ENCODE results near the gene ABCC4.

ABCC4 gene

DNA sequence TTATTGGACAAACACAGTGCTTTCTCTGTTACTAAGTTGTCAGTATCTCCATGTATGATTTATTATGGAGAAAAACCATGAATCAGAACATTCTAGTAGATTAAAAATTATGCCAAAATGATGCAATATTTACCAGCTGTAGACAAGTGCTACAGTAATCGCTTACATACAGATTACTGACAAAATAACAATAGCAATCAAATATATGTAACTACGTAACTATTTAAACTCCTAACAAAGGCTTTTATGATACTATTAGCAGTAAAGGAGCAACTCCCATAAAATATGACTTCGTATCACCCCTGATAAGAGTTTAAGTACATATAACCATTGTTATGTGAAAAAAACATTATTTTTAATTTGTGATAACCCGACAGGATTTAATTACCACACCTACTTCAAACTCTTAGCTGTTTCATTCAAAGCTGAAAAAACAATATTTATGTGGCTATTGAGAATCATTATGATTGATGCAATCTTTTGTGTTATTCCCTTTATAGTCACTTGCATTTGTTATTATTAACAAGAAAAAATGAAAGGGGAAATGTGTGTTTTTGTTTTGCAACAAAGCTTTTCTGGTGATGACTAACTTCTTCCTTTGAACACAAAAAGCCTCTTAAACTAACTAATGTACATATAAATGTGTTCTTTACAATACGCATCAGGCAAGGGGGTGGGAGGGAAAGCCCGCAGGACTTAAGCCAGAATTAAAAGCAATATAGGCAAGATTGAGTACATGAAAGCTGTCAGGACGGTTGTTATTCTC is 147.4 kb downstream of the ABCC4 start:
- DNase-seq, result no peak

DNA sequence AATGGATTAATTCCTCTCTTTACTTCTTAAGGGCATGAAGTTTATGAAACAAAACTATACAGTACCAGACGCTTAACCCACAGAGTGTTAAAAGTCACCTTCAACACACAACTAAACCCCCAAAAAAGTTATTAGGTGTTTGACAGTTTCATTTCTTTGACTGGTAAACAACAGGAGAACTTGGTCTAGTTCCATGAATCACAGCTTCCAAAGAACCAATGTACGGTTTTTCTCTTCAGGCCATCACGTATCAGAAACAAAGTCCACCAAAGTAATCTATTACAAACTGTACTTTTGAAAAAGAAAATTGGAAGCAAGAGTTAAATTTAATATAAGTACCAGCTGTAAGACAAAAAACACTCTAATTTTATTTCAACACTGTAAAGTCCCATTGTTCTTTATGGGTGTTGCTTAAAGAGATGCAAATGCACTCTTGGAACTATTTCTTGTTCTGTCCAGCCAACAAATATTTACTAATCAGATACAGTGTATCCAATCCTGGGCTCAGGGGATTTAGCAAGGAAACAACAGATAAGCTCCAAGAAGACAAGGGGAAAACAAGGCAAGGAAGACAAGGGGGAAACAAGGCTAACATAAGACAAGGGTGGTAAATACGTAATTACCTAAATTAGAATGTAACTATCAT is 149.2 kb downstream of the ABCC4 start:
- no peak for DNase-seq

DNA sequence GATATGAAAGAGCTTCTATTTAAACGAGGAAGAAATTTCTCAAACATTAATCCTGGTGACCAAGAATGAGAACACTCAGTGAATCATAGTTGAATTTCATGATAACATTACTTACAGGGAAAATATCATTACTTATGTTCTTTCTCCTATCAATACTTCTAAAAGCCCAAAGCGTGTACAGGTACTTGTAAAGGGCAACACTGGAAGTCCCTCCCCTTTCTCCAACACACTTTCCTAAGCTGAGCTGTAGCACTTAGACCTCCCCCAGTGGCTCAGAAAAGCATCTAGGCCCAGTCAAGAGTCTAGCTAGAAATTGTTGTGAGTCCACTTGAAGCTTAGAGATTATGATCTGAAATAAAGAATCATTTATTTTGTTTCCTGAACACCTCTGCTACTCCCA is 150.7 kb downstream of the ABCC4 start:
- DNase-seq, result no peak

DNA sequence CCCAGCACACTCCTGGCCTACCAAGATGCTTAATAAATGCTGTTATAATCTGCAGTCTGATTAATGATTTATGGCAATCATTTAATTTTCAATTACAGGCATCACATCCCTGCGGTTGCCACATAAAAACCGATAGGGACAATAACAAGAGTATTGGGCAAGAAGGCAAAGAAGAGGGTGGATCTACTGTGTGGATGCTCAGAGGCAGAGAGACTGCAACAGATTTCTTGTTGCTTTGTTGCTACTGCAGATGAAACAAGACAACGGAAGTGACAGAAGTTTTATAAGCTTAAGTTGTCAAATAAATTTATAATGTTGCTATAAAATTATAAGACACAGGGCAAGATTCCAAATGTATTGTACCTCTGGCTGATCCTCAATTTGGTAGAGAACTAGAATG is 154.8 kb downstream of the ABCC4 start:
- no peak for DNase-seq

DNA sequence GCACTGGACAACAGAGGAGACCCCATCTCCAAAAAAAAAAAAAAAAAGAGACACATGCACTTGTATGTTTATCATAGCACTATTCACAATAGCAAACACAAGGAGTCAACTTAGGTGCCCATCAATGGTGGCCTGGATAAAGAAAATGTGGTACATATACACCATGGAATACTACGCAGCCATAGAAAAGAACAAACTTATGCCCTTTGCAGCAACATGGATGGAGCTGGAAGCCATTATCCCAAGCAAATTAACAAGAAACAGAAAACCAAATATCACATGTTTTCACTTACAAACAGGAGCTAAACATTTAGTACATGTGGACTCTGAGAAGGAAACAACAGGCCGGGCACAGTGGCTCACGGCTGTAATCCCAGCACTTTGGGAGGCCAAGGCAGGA is 155.7 kb downstream of the ABCC4 start:
- no peak for DNase-seq

DNA sequence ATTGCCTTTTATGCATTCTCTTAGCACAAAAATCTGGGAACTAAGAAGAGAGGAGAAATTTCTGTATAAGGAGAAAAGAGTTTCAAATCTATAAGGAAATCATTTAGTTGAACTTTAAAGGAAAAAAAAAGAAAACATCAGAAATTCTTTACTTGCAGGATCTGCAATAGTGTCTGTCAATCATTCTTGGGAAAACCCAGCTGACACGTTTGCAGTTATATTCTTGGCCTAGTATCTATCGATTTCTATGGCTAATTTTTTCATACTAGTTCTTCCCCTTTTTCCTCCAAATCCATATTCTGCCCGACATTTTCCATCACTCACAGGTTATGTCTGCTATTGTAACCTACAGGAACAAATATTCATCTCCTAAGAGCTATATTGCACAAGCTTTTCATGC is 160.7 kb downstream of the ABCC4 start:
- no peak for DNase-seq

DNA sequence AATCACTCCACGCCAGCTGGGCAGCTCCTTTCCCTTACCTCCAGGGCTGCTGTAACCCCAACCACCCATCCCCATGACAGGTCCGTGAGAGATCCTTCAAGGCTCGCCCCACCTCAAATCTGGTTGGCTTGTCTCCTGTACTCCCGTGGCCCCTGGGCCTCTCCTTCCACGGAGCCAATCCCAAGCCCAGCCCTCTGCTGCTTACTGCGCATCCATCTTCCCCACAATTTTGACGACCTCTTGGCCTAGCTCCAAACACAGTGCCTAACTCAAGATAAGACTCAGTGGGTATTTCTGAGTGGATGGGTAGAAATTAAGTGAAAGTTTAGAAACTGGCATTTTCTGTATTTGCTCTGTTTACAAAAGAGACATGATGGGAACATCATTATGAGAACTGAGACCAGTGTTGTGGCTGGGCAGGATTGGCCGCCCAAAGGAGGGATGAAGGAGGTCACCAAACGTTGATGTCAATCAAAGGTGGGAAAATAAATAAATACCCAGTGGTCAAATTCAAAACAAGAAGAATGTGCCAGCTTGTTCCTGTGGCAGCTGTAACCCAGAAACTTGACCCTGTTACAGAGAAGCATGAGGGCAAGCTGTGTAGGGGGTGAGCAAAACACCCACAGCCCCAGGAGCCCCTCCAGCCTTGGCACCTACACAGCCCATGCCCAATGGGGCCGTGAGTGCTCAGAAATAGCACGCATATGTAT is 162.2 kb downstream of the ABCC4 start:
- no peak for DNase-seq

DNA sequence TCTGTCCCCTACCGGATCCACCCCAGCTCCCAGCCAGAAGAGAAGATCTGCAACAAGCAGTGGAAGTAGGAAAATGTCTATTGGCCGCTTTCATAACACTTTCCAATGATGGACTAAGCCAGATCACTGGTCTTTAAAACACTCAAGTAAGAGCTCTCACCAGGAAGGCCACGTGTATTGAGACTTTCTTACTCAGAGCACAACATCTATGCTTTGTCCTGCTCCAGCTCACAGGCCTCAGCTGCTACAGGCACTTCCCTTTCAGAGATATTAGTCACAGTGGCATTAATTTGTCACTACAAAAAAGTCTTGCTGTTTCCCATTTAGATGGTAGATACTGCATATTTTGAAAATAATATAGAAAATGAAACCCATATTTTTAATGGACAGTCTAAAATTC is 164.2 kb downstream of the ABCC4 start:
- no peak for DNase-seq

DNA sequence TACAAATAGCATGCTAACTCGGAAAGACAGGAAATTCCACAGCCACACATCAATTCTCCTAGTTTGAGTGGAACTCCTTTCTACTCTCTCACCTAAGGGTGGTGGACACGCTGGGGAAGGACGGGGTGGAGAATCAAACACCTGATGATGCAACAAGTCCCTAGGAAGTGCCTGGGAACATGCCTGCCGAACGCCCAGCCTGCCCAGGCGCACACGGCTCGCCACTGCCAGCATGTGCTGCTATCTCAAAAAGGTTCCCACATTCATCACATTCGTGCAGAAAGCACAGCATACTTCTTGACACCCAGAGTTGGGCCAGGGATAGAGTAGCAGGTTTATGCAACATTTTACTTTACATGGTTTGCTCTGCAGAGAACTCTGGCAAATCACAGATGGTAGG is 164.6 kb downstream of the ABCC4 start:
- no peak for DNase-seq

DNA sequence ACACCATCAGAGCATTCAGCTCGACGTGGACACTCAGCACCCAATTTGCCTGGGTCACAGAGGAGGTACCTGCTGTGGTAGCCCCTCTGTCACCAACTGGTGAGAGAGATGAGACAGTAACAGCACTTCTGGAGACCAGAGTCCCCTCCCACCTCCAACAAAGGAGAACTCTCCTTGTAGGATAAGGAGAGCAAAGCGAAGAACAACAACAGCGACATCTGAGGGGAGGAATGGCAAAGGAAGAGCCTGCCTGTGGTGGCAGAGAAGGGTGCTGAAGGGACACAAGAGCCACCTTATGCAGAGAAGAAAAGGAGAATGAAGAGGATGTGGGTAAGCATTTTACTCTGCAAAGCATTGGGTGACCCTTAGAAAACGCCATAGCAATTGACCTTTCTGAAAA is 167.8 kb downstream of the ABCC4 start:
- no peak for DNase-seq

DNA sequence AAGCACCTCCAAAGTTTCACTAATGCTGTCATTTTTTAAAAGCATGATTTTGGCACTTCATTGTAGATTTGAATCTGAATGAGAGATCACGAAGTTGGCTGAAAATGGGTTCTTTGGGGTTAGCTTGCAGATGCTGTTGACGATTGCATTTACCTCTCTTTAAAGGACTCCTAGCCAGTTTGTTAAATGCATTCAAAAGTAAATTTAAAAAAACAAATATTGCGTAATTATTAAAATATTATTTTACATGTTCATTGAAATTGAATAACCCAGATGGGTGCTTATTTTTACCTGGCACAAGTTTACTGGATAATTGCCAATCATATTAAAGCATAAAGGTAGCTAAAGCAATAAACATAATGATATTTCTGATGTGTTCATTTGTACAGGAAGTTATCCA is 172.2 kb downstream of the ABCC4 start:
- DNase-seq, result no peak

DNA sequence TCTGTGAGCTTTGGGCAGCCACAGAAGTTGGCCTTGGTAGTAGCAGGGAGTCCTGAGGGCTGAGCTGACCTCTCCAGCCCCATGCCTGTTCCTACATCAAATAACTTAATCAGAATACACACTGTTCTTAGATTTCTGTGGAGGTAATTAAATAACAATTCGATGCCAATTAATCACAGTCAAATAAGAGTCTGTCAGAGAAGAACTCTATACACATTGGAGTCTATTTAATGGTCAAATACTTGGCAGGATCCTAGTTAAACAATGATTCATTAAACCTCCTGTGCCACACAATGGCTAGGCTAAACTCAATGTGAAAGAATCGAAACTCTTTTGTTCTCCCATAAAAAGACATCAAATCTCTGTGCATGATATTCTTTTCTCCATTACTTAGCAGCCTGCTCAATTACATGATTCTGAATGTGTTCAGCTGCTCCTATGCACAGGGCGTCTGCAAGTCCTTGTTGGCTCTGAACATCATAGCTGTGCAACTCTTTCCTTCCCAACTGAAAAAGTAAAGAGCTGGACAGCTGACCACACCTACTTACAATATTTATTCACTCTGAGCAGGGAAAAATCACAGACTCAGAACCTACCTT is 173.1 kb downstream of the ABCC4 start:
- no peak for DNase-seq

DNA sequence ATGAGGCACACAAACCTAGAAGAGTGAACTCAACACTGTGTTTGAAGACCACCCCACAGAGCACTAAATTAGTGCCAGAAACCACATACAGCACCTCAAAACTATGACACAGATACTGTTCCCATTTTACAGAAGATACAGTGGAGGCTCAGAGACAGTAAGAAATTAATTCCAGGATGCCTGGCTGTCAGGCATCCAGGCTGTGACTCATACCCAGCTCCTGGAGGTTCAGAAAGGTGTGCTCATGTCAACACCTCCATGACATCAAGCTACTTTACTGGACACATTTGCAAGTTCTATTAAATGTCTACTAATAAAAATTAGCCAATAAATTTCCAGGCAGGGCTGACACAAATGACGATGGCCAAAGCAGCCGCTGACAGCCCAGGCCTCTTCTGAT is 176.3 kb downstream of the ABCC4 start:
- DNase-seq, result no peak

DNA sequence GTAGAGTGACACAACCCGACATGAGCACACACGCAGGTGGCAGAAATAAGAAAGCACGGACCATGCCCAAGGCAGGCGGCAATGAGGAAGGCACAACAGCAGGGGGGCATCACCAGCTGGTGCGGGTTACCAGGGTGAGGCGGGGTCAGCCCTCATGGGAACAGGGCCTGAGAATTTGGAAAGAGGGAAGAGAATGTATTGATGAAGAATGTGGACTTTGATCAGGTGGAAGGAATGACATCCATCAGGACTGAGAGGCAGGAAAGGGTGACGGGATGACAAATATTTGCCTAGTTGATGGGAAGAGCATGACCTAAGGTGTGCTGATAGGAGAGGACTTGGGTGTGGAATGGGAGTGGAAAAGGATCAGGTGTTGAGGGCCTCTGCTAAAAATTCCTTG is 177.5 kb downstream of the ABCC4 start:
- DNase-seq, result no peak

DNA sequence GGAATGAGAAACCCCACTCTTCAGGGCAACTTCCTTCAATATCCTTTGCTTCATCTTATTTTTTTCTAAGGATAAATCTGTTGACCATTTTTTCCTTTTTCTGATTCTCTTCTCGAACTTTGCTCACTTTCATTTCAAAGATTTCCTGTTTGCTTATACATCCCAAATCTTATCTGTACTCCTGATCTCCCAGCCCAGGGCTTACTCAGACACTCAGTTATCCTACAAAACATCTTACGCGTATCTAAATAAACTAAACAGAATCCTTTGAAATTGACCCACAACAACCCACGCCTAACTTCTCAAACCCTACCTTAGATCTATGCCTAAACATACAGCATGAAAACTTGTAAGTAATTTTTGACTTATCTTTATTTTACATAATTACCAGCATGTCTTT is 179.2 kb downstream of the ABCC4 start:
- no peak for DNase-seq

DNA sequence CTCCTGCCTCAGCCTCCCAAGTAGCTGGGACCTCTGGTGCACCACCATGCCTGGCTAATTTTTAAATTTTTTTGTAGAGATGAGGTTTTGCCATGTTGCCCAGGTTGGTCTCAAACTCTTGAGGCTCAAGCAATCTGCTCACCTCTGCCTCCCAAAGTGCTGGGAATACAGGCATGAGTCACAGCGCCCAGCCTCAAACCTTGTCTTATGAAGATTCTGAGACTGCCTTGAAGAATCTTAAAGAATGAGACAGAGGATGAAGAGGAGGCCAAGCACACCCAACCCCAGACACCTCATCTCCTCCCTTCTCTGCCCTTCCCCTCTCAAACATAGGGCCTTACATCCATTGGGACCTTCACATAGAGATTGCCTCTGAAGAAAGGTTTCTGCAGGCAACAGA is 179.7 kb downstream of the ABCC4 start:
- no peak for DNase-seq

DNA sequence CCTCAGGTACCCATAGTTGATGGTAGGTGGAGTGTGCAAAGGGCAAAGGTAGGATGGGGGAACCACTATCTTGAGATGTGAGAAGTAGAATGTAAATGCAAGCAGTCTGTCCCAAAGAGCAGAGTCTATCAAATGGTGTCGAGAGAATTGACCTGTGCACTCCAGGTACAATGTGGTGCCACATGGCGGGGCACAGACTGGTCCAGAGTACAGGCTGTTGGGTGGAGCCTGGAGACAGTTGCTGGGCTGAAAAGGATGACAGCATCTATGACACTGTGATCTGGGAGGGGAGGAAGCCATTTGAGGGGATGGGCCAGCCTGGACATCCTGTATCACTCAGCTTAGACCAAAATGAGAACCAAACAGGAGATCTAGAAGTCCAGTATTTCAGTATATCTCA is 180.6 kb downstream of the ABCC4 start:
- no peak for DNase-seq

DNA sequence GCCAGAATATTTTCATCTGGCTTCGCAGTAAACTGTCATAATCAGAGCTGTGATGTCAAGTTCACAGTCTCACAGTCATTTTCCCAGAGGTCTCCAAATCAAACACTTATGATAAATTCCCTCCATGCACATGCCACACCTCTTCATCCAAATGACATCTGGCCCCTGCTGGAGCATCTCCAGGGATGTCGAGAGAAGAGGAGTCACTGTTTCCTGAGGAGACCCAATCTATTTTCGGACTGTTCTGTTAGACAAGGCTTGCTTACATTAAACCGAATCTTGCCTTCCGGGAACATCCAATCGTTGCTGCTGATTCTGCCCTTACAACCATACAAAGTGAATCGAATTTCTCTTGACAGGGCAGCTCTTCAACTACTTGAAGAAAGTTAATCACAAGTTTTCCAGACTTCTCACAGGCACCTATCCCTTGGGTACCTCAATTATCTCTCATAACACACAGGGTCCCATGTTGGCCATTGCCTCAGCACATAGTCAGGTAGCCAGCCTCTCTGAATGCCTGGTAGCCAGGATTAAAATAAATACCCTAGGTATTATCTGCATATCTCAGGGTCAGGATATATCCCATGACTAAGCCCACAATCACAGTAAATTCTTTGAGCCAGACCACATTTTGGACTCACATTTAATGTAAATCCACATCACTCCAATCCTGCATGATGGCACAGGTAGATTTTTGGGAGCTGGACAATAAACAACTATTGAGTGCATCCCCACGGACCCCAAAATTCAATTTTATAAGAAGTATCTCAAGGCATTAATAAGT is 182.5 kb downstream of the ABCC4 start:
- DNase-seq, result no peak

DNA sequence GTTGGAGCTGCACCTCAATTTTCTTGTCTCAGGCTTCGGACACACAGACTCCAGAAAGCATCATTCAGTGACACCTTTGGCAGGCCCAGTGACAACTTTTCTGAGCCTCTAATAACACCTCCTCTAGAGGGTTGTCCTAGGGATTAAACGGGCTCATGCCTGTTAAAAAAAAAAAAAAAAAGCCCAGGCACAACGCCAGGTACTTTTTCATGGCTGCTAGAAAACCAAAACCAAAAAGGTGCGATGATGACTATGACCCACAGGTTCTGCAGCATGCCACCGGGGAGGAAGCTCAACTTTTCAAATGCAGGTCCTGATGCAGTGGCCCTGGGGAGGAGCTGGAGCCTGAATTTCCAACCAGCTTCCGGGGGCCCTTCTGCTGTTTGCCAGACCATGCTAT is 184.2 kb downstream of the ABCC4 start:
- no peak for DNase-seq

DNA sequence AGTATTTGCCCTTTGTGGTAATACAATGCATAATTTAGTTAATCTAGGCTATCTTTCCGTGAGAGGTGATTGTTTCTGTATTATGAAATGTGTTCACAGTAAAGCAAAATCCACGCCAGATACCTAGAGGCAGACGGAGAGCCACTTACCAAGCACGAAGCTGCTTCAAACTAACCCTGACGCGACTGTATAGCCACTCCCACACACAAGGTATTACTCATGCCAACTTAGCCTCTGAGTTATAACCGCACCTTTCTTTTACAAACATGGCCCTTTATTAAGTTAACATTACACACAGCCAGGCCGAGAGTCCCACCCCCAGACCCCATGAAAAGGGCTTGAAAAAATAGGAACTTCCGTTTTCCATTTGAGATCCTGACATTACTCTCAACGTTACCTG is 185.7 kb downstream of the ABCC4 start:
- no peak for DNase-seq

DNA sequence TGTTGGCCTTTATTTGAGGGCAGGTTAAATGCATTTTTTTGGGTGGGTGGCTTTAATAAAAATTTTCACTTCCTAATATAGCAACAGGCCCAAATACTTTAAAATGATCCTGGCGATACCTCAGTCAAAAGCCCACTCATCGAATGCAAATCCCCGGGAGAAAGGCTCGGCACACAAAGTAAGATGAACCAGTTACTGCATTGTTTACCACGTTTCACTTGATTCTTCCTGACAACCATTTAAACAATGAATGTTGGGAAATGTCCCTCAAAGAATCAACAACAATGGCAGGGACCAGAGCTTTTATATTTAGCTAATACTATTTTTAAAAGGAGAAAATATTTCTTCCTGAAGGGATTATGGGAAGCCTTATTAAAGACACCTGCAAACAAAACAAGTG is 187.7 kb downstream of the ABCC4 start:
- no peak for DNase-seq

DNA sequence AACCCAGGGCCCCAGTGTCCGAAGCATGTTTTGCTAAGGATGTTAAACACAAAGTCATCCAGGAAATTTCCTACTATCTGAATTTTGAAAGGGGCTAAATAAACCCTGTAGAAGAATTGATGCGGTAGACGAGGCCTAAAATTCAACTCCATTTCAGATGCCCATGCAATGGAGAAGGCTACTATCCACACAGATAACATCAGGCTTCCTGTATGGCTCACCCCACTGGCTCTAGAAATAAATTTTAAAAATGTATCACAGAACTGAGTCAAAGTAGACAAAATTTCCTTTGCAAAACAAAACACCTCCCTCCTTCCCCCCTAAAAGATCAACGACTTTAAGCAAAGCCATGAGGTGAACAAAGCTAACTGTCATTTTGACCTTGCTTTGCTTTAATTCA is 188.4 kb downstream of the ABCC4 start:
- DNase-seq, result no peak

DNA sequence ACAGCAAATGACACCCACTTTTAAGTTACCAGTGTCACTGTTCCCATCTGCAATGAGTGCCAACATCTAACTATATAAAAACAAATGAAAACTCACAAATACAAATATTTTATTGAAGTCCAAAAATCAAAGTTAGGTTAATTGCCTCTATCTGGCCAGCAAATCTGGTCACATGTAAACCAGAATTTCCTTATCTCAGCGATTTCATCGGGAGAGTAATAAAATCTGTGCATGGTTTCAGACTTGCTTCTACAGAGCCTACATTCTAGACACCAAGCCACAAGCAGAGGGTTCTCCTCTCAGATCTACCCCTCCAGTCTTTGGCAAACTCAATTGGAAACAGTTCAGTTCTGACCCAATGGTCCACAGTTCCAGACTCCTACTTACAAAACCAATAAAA is 189.6 kb downstream of the ABCC4 start:
- no peak for DNase-seq
